Measurements from ENCODE around the gene CFAP45. TPM values are rescaled to one million over a fixed set of nuclear protein-coding genes. Genes with fewer than 3 reads are reported as not detected.

CFAP45 gene
- total RNA-seq, 2 donors from 2014 or later: 0.49 to 0.55 TPM

- DNase-seq: no peak
- 90 to 100% methylated on average over 2 to 4 of the region's 4 CpGs for WGBS, 2 experiments (ENCODE audit: insufficient coverage in 1 of 2, insufficient read length in 1 of 2)
- Histone ChIP-seq H3K9ac (ENCODE audit: extremely low read depth, low read length, poor library complexity, severe bottlenecking) (no peak overlapping the region), H3K27me3 (ENCODE audit: control insufficient read depth, insufficient read depth, low read length, poor library complexity, severe bottlenecking) (no peaks in the 10 kb centered on the region), H3K4me1 (ENCODE audit: control insufficient read depth, insufficient read depth, low read length) (no peaks in the 10 kb centered on the region), H3K27ac (ENCODE audit: low read depth, low read length) (no peak overlapping the region), H3K9me3 (ENCODE audit: control insufficient read depth, low read length) (no peaks in the 10 kb centered on the region), H3K4me3 (ENCODE audit: low read length) (no peak overlapping the region), H3K36me3 (ENCODE audit: control insufficient read depth, insufficient read depth, low read length) (no peaks in the 10 kb centered on the region)
- no peaks in the 10 kb centered on the region for H3K36me3 Mint-ChIP-seq (ENCODE audit: low read depth)
- TF ChIP-seq, protein P1, sequence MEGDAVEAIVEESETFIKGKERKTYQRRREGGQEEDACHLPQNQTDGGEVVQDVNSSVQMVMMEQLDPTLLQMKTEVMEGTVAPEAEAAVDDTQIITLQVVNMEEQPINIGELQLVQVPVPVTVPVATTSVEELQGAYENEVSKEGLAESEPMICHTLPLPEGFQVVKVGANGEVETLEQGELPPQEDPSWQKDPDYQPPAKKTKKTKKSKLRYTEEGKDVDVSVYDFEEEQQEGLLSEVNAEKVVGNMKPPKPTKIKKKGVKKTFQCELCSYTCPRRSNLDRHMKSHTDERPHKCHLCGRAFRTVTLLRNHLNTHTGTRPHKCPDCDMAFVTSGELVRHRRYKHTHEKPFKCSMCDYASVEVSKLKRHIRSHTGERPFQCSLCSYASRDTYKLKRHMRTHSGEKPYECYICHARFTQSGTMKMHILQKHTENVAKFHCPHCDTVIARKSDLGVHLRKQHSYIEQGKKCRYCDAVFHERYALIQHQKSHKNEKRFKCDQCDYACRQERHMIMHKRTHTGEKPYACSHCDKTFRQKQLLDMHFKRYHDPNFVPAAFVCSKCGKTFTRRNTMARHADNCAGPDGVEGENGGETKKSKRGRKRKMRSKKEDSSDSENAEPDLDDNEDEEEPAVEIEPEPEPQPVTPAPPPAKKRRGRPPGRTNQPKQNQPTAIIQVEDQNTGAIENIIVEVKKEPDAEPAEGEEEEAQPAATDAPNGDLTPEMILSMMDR (conservative IDR thresholded peaks at IDR 0.05): no peak
- H3K9me3 Mint-ChIP-seq: no peaks in the 10 kb centered on the region
- peaks cover 9% of the 10 kb centered on the region for H3K27me3 Mint-ChIP-seq (ENCODE audit: insufficient read depth)
- no peak overlapping the region for H3K4me3 Mint-ChIP-seq
- H3K4me1 Mint-ChIP-seq: no peaks in the 10 kb centered on the region
- H3K27ac Mint-ChIP-seq: no peak overlapping the region
Observed at GRCh38 chr1:159879977-159880376, 20.0 kb downstream of the CFAP45 start.

DNA sequence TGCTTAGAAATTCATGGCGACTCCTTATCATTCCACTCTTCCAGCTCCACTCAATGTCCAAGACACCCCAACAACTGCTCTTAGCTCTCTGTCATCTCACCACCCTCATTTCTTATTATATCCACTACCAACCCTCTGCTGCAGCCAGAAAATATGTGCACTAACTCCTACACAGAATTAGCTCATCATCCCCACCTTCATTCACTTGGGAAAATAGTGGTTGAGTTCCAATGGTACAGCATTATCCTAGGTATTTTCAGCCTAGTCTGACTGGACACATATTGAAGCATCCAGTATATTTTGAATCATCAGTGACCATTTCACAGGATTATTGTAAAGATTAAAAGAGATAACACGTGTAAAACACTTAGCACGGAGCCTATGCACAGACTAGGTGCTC lies 20.8 kb downstream of the CFAP45 start:
- no peak overlapping the region for H3K4me3 Mint-ChIP-seq
- no peaks in the 10 kb centered on the region for H3K4me1 ChIP-seq (ENCODE audit: control insufficient read depth, insufficient read depth, low read length)
- TF ChIP-seq, protein P1 (conservative IDR thresholded peaks at IDR 0.05): no peak

GRCh38 chr1:159877695-159878444 lies 22.1 kb downstream of the CFAP45 start:
- TF ChIP-seq, protein P1 (conservative IDR thresholded peaks at IDR 0.05): no peak
- Histone ChIP-seq H3K36me3 (ENCODE audit: control insufficient read depth, insufficient read depth, low read length) (no peaks in the 10 kb centered on the region), H3K4me1 (ENCODE audit: control insufficient read depth, insufficient read depth, low read length) (no peaks in the 10 kb centered on the region), H3K27me3 (ENCODE audit: control insufficient read depth, insufficient read depth, low read length, poor library complexity, severe bottlenecking) (no peaks in the 10 kb centered on the region), H3K4me3 (ENCODE audit: low read length) (no peak overlapping the region), H3K9ac (ENCODE audit: extremely low read depth, low read length, poor library complexity, severe bottlenecking) (no peak overlapping the region), H3K27ac (ENCODE audit: low read depth, low read length) (no peak overlapping the region), H3K9me3 (ENCODE audit: control insufficient read depth, low read length) (no peaks in the 10 kb centered on the region)
- H3K4me1 Mint-ChIP-seq: no peaks in the 10 kb centered on the region
- H3K27ac Mint-ChIP-seq: no peak overlapping the region
- DNase-seq: no peak
- no peaks in the 10 kb centered on the region for H3K9me3 Mint-ChIP-seq
- 95 to 100% methylated on average over 3 to 6 of the region's 6 CpGs for WGBS, 2 experiments (ENCODE audit: insufficient coverage in 1 of 2, insufficient read length in 1 of 2)
- H3K4me3 Mint-ChIP-seq: no peak overlapping the region
- peaks cover 11% of the 10 kb centered on the region for H3K27me3 Mint-ChIP-seq (ENCODE audit: insufficient read depth)
- H3K36me3 Mint-ChIP-seq (ENCODE audit: low read depth): no peaks in the 10 kb centered on the region

More for the DNA sequence above, 20.8 kb downstream of the CFAP45 start:
- H3K27me3 Mint-ChIP-seq (ENCODE audit: insufficient read depth): peaks cover 9% of the 10 kb centered on the region
- H3K36me3 ChIP-seq (ENCODE audit: control insufficient read depth, insufficient read depth, low read length): no peaks in the 10 kb centered on the region
- no peak overlapping the region for H3K27ac Mint-ChIP-seq
- H3K27ac ChIP-seq (ENCODE audit: low read depth, low read length): no peak overlapping the region
- H3K9me3 Mint-ChIP-seq: no peaks in the 10 kb centered on the region
- H3K9ac ChIP-seq (ENCODE audit: extremely low read depth, low read length, poor library complexity, severe bottlenecking): no peak overlapping the region
- H3K4me1 Mint-ChIP-seq: no peaks in the 10 kb centered on the region
- no peak overlapping the region for H3K4me3 ChIP-seq (ENCODE audit: low read length)
- no peaks in the 10 kb centered on the region for H3K27me3 ChIP-seq (ENCODE audit: control insufficient read depth, insufficient read depth, low read length, poor library complexity, severe bottlenecking)
- H3K9me3 ChIP-seq (ENCODE audit: control insufficient read depth, low read length): no peaks in the 10 kb centered on the region
- no peak for DNase-seq
- H3K36me3 Mint-ChIP-seq (ENCODE audit: low read depth): no peaks in the 10 kb centered on the region
- 82 to 94% methylated on average over 3 of the region's 3 CpGs for WGBS, 2 experiments (ENCODE audit: insufficient coverage in 1 of 2, insufficient read length in 1 of 2)

Data from endodermal cell (in vitro differentiated cells).